Measurements from ENCODE around the gene NR1I2. TPM values are rescaled to one million over a fixed set of nuclear protein-coding genes. Genes with fewer than 3 reads are reported as not detected.

Gene NR1I2
- total and polyA plus RNA-seq, 2 donors (not counting 3 experiments of a cell fraction or from before 2014, with no cell fraction given): 0.03 TPM; not detected in 1

GRCh38 chr3:119745942-119746341 lies 36.0 kb upstream of the NR1I2 start:
- TF ChIP-seq, protein P1, sequence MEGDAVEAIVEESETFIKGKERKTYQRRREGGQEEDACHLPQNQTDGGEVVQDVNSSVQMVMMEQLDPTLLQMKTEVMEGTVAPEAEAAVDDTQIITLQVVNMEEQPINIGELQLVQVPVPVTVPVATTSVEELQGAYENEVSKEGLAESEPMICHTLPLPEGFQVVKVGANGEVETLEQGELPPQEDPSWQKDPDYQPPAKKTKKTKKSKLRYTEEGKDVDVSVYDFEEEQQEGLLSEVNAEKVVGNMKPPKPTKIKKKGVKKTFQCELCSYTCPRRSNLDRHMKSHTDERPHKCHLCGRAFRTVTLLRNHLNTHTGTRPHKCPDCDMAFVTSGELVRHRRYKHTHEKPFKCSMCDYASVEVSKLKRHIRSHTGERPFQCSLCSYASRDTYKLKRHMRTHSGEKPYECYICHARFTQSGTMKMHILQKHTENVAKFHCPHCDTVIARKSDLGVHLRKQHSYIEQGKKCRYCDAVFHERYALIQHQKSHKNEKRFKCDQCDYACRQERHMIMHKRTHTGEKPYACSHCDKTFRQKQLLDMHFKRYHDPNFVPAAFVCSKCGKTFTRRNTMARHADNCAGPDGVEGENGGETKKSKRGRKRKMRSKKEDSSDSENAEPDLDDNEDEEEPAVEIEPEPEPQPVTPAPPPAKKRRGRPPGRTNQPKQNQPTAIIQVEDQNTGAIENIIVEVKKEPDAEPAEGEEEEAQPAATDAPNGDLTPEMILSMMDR (IDR thresholded peaks at IDR 0.05; ENCODE audit: extremely low read depth in 1 of 2, insufficient read depth in 1 of 2, low read depth in 1 of 2, low read length in 2 of 2): no peak
- TF ChIP-seq MYC (IDR thresholded peaks at IDR 0.05; ENCODE audit: low read depth, low read length): no peak
- no peak for TF ChIP-seq POLR2A (IDR thresholded peaks at IDR 0.05; ENCODE audit: low read depth, low read length)
- TF ChIP-seq GATA2 (IDR thresholded peaks at IDR 0.05; ENCODE audit: insufficient read depth, insufficient read length, low read depth, low read length): no peak
- TF ChIP-seq MAX (IDR thresholded peaks at IDR 0.05; ENCODE audit: insufficient read depth, insufficient read length): no peak
- TF ChIP-seq JUN (IDR thresholded peaks at IDR 0.05; ENCODE audit: borderline replicate concordance, insufficient read depth, insufficient read length, low read depth): no peak
- no peak for TF ChIP-seq POLR2AphosphoS5 (IDR thresholded peaks at IDR 0.05; ENCODE audit: insufficient read depth, low read depth, low read length)
- no peak for TF ChIP-seq EZH2 (IDR thresholded peaks at IDR 0.05; ENCODE audit: borderline replicate concordance, low read depth, low read length, severe bottlenecking)
- TF ChIP-seq FOS (IDR thresholded peaks at IDR 0.05; ENCODE audit: borderline replicate concordance, insufficient read depth, low read length): no peak
- ChIA-PET POLR2A (no interaction called here), CTCF (interaction anchor here (1.4 to 1.9 kb wide), 2 partner anchors 19 to 56 kb away, joined by 3 to 4 read pairs; no protein-coding TSS in a partner anchor)
- DNase-seq (ENCODE audit: low read depth, low spot score) (no peak), FAIRE-seq (no peak)
- Histone ChIP-seq H3K9me3 (replicated peaks; ENCODE audit: control insufficient read depth, insufficient read depth, low read length) (no peaks in the 10 kb centered on the region), H3K9me1 (replicated peaks; ENCODE audit: control insufficient read depth, extremely low read depth, insufficient read depth, low read length) (no peaks in the 10 kb centered on the region), H3K4me3 (replicated peaks in 1 of 3; ENCODE audit: insufficient read depth in 1 of 3, low read depth in 1 of 3, low read length in 3 of 3) (no peak overlapping the region), H3K27ac (ENCODE audit: insufficient read depth, low read depth, low read length) (no peak overlapping the region), H3K79me2 (ENCODE audit: control insufficient read depth, insufficient read depth, low read length) (no peaks in the 10 kb centered on the region), H3K4me2 (ENCODE audit: insufficient read depth, low read length) (no peak overlapping the region), H3K4me1 (ENCODE audit: control insufficient read depth, extremely low read depth, insufficient read depth, low read length) (peaks cover 7% of the 10 kb centered on the region), H4K20me1 (replicated peaks; ENCODE audit: control insufficient read depth, extremely low read depth, insufficient read depth, low read length) (no peaks in the 10 kb centered on the region), H3K27me3 (ENCODE audit: control insufficient read depth in 2 of 2, insufficient read depth in 2 of 2, low read length in 2 of 2) (no peaks in the 10 kb centered on the region), H3K9ac (replicated peaks; ENCODE audit: extremely low read depth, insufficient read depth, low read length) (no peak overlapping the region), H2AFZ (ENCODE audit: low read depth, low read length) (no peak overlapping the region), H3K36me3 (ENCODE audit: control insufficient read depth in 2 of 2, extremely low read depth in 1 of 2, insufficient read depth in 2 of 2, low read length in 2 of 2) (no peaks in the 10 kb centered on the region)
- dilution Hi-C loops (cut with MboI; ENCODE audit: extremely low pct_ligation_motif_present, low sequenced_read_pairs) (no loop called here), intact Hi-C loops (cut with micrococcal nuclease) (no loop called here)
- no TSS peak for BruUV-seq (replicated peaks)
